ENCODE results near the gene UQCRQ. TPM values are rescaled to one million over a fixed set of nuclear protein-coding genes. Genes with fewer than 3 reads are reported as not detected.

Gene UQCRQ
- total RNA-seq, 1 donor from 2014 or later: 1,703 TPM

DNA sequence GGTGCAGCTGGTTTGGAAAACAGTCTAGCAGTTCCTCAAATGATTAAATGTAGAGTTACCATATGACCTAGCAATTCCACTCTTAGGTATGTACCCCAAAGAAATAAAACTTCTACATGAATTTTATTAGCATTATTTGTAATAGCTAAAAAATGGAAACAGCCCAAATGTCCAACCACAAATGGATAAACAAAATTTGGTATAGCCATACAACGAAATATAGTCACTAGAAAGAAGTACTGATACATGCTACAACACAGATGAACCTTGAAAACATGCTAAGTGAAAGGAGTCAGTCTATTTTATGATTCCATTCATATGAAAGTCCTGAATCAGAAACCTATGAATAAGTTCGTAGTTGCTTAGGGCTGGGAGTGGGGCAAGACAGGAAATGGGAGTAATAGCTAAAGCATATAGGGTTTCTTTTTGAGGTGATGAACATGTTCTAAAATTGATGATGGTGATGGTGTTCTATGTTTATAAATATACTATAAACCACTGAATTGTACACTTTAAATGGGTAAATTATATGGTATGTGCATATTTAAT, 6.5 kb upstream of the UQCRQ start:
- ATAC-seq (no peak), DNase-seq (no peak)
- intact Hi-C loops (cut with micrococcal nuclease): no loop called here

DNA sequence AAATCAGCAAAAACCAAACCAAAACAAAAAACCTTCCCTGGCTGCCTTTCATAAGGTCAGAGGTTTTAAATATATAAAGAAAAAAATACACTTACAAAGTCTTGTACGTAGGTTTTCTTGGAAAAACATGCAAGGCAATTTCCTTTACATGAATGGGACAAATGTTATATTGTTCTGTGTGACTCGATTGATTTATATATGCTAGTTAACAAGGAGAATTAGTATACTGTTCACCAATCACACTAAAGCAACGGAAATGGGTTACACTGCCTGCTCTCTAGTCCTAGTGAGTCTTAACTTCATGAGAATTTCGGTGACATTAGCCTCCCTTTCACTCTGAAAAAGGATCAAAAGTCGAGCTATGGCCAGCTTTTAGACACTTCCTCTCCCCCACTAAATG, 5.7 kb upstream of the UQCRQ start:
- intact Hi-C loops (cut with micrococcal nuclease): no loop called here
- DNase-seq: no peak
- ATAC-seq: no peak

DNA sequence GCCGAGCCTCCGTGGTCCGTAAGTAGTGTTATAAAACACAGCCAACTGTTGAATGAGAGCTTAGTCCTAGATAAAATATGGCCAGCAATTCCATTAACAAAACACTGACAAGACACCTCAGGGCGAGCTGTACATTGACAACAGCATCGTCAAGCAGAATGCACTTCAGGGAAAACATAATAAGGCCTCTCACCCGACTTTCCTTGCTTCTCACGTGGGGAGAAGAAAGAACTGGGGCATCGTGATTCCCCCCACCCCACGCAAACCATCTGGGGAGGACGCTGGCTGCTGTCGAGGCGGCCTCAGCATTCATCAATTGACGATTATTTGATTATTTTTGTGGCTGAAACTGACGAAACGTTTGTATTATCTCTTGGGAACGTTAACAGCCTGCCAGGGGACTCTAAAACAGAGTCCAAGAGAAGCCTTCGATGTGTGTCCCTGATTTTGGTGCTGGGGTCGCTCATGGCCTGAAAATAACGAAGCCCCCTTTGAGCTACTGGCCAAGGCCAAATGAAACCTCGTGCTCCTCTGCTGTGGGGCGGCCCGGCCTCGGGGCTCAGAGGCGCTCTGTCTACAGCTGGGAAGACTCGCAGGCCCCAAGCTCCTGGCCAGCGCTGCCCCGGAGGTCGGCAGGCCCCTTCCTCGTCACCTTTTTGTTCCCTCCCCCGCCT, 637 bp upstream of the UQCRQ start:
- DNase-seq (no peak), ATAC-seq (peak; percentile 59)
- intact Hi-C loops (cut with micrococcal nuclease): no loop called here

DNA sequence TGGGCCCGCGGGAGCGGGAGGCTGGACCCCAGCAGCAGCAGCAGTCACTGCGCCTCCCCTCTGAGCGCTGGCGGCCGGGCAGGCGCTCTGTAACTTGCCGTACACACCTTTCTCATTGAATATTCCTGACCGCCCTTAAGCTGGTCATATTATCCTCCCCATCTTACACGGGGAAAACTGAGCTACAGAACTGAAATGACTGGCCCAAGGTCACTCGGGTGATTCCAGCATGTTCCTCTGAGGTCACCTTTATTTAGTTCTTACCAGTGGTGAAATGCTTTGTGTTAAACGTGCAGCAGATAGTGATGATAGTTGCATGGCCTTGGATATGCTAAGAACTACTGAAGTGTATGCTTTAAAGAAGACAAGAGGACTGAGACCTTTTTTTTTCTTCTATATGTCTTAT, 607 bp downstream of the UQCRQ start:
- DNase-seq (no peak), ATAC-seq (no peak)
- intact Hi-C loops (cut with micrococcal nuclease): no loop called here

DNA sequence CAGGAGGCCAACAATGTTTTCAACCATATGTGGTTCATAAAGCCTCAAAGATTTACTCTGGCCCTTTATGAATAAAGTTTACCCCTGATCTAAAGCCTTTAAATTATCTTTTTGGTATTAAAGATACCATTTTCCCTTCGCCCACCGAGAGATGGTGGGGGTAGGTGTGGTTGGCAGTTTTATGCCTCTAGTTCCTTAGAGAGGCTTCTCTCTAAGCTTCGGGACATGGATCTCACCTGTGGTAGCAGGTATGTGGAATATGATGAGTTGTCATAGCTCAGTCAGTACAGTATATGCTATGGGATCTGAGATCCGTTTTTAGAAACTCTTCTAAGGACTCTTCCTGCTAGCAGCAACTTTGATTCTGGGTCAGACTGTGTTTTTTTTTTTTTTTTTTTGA, 2.3 kb downstream of the UQCRQ start:
- intact Hi-C loops (cut with micrococcal nuclease): no loop called here
- no peak for DNase-seq
- no peak for ATAC-seq

DNA sequence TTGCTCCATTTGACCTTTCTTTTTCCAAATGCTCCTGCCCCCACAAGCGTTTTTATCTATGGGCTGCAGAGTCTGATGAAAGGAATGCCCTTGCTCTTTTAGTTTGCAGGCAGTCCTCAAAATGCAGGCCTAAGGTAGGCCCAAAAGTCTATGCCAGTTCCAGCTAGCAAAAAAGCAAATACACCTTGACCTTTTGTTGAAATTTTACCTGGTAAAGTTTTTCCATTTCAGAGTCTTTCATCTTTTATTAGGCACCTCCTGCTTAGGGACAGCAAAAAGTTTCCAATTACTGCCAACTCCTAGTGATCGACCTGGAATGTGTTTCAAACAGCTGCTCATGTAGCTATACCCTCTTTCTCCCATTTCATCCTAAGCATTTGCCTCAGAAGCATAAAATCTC, 4.4 kb downstream of the UQCRQ start:
- no peak for ATAC-seq
- intact Hi-C loops (cut with micrococcal nuclease): loop anchor here (10.0 kb wide), 1 partner anchor 84 kb away; no protein-coding TSS in a partner anchor
- no peak for DNase-seq

DNA sequence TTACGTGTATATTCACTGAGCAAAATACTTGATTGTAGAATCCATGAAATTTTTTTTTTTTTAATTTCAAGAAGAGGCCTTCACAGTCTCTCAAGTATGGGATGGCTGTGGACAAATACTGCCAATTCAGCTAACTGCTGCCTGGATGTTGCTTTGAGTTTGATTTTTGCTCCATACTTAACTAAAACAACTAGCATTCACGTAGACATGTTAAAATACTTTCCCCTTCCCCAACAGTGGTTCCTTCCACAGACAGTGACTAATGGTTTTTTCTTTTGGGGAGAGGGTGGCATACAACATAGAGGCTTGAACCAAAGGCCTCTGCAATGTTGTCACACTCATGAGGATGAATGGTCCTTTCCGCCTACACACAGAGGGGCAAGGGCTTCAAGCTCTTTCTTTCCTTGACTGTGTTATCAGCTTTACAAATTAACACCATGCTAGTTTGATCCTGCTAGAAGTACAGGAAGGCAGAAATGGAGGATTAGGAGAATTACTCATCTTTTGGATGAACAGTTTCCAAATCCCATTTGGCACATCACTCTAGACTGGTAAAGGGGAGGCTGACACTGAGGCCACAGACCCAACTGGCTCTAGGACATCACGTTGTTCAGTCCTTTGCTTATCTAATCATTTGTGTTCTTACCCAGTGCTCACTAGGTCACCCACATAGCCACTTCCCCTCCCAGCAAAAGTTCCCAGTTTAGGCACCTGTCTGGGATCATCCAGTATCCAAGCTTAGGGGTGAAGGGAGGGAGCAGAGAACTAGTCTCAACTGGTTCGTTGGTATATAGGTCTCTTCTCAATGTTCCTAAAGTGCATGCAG, 5.2 kb downstream of the UQCRQ start:
- ATAC-seq (peak; percentile 27), DNase-seq (no peak)
- intact Hi-C loops (cut with micrococcal nuclease): loop anchor here (10.0 kb wide), 1 partner anchor 83 kb away; no protein-coding TSS in a partner anchor

DNA sequence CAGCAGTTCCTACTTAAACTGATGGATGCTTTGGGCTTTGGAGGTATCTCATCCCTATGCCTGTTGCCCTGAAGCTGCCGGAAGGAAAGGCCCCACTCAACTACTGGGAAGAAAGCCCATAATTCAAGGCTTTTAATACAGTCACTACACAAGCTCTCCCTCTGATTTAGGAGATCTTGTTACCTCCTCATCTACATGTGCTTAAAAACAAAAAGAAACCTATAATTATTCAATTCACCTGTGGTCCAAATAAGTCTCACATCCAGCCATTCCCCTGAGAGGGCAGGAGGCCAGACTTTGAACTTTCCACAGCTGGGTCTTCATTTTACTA, 6.3 kb downstream of the UQCRQ start:
- intact Hi-C loops (cut with micrococcal nuclease): loop anchor here (10.0 kb wide), 1 partner anchor 82 kb away; no protein-coding TSS in a partner anchor
- DNase-seq (no peak), ATAC-seq (no peak)

DNA sequence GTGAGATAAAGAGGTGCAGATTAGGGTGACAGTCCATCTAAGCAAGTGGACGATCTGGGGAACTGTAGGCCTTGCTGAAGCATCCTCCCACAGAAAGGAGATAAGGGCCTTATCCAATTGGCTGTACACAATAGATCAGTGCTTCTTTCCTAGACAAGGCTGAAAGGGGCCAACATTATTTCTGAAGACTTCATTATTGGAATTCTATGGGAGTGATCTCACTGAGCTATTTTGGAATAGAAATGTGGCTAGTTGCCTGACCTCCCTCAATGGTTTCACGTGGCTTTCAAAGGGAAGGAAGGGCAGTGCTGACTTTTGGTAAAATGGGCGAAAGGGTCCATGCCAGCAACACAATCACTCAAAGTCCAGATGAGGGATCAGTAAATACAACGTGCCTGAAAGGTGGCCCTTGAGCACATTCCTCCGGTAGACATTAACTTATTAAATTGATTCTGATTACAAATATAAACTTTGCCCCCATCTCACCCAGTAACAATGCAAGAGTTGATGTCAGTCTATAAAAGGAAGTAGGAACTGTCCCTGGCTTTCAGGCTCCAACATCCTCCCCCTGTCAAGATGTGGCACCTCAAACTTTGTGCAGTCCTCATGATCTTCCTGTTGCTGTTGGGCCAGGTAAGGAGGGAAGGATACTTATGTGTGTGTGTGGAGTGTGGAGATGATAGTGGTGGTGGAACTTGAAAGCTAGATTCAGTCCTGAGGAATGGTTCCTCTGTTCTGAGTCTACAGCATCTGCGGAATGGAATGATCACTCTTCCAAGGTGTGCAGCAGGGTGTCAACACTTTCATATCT, 6.9 kb downstream of the UQCRQ start, which contains the start of gene LEAP2:
Gene LEAP2 (plus strand): TSS at position 550 of the 811 bp plus-strand sequence. CDS start 27 bp downstream, at position 577.
- ATAC-seq: peak; percentile 43
- intact Hi-C loops (cut with micrococcal nuclease): loop anchor here (10.0 kb wide), 1 partner anchor 81 kb away; no protein-coding TSS in a partner anchor
- no peak for DNase-seq

DNA sequence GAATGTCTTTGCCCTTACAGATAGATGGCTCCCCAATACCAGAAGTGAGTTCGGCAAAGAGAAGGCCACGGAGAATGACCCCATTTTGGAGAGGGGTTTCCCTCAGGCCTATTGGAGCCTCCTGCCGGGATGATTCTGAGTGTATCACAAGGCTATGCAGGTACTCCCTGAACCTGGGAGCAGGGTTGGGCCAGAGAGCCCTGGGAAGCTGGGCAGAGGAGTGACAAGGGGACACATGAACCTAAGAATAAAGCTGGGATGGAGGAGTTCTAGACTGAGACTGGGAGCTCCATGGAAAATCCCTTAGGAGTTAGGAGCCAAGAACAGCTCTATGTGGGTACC, 7.5 kb downstream of the UQCRQ start:
- intact Hi-C loops (cut with micrococcal nuclease): loop anchor here (10.0 kb wide), 1 partner anchor 81 kb away; no protein-coding TSS in a partner anchor
- ATAC-seq (no peak), DNase-seq (no peak)

DNA sequence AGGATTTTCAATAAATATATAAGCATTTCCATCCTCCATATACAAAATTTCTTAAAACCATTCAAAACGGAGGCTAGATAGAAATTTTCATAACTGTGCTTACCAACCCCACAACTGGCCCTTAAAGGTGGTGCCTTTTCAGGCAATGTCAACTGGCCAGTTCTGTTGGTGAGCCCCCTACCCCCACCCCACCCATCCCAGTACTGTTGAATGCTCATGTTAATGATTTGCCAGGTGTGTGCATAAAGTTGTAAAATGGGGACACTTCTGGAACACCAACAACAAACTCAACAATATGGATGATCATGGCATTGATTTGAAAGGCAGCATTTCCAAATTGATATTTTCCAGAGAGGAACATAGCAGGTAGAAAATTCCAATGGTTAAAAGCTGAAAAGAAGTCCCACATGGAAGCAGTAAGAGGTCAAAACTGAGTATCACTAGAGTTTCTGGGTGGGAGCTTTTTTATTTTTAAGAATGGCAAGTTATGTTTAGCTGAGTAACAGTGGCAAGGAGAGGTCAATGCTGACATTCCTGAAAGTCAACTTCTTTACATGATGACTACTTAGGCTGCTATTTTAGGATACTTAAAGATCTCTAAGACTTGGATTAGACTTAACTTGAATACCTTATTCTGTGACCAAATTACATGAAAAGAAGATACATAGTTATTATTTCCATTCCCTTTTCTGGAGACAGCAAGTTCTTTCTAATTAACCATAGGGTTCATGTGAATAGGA, 9.7 kb downstream of the UQCRQ start:
- DNase-seq: no peak
- intact Hi-C loops (cut with micrococcal nuclease): loop anchor here (10.0 kb wide), 1 partner anchor 79 kb away; no protein-coding TSS in a partner anchor
- ATAC-seq: no peak

DNA sequence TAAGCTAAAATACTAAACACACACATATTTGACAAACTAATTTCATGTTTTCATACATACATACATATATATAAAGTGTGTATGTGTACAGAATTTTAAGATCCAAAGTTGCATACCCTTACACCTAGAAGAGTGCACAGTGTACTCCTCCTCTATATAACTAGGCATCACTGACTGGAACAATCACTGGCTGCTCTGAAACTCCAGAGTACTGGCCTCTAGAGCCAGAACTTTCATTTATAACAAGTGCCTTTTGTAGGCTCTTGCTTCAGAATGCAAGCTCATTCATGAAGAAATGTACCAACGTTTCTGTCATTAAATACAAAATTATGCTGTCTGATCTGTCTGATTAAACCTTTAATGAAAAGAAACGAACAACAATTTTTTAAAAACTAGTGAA, 11.0 kb downstream of the UQCRQ start:
- DNase-seq (no peak), ATAC-seq (peak; percentile 66)

DNA sequence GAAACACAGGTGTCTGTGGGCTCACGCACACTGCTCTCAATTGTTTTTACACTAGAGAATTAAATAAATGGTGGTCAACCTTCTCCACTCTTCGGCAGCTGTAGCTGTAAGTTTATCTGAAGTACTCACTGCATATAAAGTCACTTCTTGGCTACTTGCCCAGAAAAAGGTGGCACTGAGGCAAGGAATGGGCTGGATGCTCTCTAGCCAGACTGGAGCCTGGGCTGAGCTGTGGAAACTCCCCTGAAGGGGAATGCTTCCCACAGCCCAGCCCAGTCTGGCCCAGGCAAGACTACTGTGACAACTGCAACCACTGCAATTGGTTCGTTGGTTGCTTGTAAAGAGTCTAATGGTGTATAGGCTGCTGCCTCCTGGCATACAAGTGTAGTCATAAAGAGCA, 11.5 kb downstream of the UQCRQ start:
- ATAC-seq (peak; percentile 91), DNase-seq (peak; percentile 53)
- intact Hi-C loops (cut with micrococcal nuclease): loop anchor here (10.0 kb wide), 1 partner anchor 77 kb away; no protein-coding TSS in a partner anchor

More for the DNA sequence above, 11.0 kb downstream of the UQCRQ start:
- intact Hi-C loops (cut with micrococcal nuclease): loop anchor here (10.0 kb wide), 1 partner anchor 77 kb away; no protein-coding TSS in a partner anchor

DNA sequence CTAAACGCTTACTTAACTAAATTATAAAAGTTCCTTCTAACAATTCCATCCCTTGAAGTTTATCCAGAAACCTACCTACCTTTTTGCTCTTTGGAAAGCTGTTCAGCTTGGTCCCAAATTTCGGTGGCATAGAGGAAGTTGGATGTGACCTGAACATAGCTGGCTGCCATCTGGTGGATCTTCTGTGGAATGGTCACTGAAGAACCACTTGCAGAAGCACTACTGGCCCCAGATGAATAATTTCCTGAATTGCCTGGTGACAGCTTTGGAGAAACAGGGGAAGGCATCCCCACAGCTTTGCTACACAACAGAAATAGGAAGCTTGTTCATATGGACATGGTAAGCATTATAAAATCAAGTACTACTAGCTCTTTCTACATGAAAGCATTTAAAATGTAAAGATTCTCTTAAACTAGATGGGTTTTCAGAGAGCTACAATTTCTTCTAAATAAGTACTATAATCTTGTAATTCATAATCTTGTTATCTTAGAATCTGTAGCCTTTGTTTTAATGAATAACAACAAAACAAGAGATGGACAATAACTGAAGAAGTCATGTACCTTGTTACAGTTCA, 16.9 kb downstream of the UQCRQ start:
- ATAC-seq (peak; percentile 85), DNase-seq (no peak)
- intact Hi-C loops (cut with micrococcal nuclease): no loop called here

DNA sequence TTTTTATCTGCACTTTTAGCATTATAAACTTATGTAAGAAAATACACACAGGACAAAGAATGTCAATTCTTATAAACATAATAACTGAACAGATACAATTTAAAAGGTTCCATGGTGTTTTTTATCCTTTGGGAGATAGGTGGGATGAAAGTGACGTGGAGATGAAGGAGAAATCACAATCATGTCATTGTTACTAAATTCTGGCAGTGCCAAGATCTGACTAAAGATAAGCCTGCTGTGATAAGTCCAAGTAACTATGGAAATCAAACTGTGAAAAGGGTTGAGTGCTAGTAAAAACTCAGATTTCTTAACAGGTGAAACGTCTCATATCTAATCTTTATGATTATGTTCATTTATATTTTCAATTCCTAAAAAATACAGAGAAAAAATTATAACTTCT, 18.1 kb downstream of the UQCRQ start:
- intact Hi-C loops (cut with micrococcal nuclease): no loop called here
- no peak for DNase-seq
- ATAC-seq: no peak

DNA sequence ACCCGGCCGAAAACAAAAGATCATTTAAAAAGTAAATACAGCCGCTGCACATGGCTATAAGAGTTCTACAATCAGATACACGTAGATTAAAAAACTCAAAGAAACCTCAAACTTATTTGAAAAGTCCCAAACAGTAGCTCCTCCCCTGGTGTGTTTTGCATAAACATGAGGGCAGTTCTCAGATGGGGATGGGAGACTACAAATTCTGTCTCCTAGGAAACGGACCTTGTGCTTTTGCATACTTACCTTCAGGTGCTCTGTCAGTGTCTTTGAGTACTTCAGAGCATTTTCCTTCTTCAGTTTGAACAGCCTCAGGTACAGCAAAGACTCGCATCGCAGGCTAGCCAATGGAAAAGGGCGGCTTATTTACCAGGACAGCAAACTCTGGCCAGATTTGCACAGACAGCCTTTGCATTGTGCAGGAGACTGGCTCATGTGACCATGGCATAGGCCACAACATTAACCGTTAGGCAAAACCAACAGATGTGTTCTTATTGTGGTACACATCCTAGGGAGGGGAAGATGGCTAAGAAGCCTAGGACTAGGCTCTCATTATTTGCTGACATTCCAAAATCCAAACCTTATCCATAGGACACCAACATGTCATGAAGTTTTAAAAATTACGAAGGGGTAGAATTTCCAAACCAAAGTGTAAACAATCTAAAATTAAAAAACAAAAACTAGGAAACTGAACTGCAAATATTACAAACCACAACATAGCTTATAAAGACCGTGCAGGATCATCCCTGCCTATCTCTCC, 19.8 kb downstream of the UQCRQ start:
- no peak for DNase-seq
- no peak for ATAC-seq
- intact Hi-C loops (cut with micrococcal nuclease): no loop called here

DNA sequence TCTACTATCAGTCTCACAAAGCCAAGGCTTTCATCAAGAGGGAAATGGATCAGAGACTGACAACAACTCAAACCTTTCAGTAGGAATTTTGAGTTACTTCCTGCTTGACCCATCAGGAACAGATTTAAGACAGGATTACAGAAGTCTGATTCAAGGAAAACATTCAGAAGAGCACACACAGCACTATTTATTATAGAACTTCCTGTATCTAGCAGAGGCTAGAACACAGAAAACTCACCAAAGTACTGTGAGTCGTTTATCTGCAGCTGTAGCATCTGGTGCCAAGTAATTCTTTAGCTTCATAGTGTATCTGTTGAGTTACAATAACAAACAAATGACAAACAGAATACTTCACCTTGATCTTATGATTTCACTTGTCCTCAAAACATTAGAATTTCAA, 20.8 kb downstream of the UQCRQ start:
- ATAC-seq: peak; percentile 19
- intact Hi-C loops (cut with micrococcal nuclease): no loop called here
- DNase-seq: no peak

DNA sequence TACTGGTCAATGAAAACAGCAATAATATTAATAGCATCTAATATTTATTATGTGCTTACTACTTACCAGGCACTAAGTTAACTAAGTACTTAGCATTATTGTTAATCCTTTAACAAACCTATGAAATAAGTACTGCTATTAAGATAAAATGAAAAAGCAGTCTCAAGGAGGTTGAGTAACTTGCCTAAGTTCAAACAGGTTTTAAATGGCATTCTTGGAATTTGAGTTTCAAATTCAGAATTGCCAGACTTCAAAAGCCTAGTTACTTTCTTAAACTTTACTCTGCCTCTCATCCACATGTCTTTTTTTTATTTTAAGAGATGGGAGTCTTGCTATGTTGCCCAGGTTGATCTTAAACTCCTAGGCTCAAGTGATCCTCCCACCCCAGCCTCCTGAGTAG, 23.1 kb downstream of the UQCRQ start:
- no peak for DNase-seq

More for the DNA sequence above, 23.1 kb downstream of the UQCRQ start:
- ATAC-seq: no peak
- intact Hi-C loops (cut with micrococcal nuclease): no loop called here

All from left ventricle myocardium superior (tissue), 1 donor.